LoVo (cell line): ENCODE results near the gene ABAT.

Experiments
- DNase-seq: peaks from one replicate; pipeline ENCODE4 v3.0.0-alpha.2; 2016; ENCODE audit warnings: low spot score

The ABAT gene

DNA sequence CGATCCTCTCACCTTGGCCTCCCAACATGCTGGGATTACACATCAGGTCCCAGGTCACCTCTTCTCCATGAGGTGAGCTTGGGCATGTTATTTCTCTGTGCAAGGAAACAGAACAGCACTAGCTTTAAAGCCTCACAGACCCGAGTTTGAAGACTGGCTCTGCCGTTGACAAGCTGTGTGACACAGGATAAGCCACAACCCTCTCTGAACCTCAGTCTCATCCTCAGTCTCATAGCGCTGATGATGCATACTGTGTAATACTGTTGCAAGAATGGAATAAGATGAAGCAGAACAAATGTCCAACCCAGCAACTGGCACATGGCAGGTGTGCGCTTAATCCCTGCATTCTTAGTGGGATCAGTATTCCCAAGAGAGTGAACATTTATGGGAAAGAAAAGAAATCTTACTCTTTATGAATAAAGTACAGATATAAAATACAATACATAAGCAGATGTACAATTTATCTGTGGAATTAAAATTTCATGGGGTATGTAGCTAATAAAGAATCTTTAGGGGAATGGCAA lies 43.5 kb downstream of the ABAT start:
- DNase-seq = no peak

- no peak for DNase-seq
Measured at GRCh38 chr16:8718851-8719680, 44.6 kb downstream of the ABAT start.

DNA sequence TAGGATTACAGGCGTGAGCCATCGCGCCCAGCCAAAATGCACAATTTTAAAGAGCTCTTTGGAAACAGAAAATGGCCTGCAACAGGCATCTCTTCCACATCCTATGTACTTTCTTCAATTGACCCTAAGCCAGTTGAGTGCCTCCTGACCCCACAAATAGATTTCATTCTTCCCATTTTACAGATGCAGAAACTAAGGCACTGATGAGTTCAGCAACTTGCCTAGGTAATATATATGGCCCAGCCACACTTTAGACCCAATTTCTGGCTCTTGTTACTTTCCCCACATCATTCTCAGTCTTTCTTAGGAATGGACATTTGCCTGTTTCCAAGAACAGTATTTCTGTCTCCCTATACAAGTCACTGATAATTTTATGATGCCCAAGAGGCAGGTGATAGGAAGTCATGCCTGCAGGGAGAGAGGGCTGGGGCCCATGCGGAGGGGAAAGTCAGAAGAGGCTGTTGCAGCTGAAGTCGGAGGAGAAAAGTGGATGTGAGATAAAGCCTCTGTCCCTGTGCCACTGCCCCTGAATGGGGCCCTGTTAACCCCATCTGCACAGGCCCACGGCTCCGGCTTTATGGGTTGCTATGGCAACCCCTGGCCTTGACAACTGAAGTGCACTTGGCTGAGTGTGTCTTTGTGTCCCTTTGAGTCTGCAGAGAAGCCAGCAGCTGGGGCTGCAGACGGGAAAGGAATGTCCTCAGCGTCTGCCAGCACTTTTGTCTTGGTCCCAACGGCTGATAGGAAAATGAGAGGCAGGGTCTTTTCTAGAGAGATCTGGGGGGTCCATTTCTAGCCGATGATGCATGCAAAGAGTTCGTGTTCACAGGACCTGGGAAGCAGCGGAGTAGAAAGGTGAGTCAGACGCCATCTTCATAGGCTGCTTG lies 45.9 kb downstream of the ABAT start:
- no peak for DNase-seq

DNA sequence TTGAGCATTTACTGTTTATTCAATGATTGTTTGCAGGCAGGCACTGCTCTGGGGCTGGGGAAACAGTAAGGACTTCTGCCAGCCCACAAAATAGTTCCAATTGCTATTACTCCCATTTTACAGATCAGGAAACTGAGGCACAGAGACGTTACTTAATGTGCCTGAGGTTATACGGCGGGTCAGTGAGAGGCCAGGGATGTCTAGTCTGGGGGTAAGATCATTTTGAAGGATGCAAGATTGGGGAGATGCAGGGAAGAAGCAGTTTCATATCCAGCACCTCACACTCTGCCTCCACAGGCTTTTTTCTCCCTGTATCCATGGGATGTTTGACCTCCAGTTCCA lies 46.5 kb downstream of the ABAT start:
- no peak for DNase-seq

- no peak for DNase-seq
Measured at GRCh38 chr16:8721336-8722024, 47.1 kb downstream of the ABAT start.

GRCh38 chr16:8722025-8722348 lies 47.6 kb downstream of the ABAT start:
- no peak for DNase-seq

DNA sequence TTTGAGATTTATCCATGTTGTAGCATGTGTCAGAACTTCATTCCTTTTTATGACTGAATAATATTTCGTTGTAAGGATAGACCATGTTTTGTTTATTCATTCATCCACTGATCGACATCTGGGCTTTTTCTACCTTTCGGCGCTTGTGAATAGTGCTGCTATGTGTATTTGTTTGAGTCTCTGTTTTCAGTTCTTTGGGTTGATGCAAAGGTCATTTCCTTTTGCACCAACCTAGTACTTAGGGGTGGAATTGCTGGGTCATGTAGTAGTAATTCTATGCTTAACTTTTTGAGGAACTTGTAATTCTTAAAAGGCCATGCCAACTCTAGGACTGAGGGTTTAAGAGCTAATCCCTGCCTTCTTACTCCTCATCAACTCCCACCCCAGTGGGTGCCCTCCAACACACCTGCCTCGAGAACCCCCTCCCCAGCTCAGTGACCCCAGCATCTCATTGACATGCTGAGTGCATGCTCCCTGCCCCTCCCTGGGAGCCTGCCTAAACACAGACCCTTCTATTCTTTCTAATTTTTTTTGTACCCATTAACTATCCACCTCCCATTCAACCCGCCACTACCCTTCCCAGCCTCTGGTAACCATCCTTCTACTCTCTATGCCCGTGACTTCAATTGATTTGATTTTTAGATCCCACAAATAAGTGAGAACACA lies 51.2 kb downstream of the ABAT start:
- DNase-seq = no peak

DNA sequence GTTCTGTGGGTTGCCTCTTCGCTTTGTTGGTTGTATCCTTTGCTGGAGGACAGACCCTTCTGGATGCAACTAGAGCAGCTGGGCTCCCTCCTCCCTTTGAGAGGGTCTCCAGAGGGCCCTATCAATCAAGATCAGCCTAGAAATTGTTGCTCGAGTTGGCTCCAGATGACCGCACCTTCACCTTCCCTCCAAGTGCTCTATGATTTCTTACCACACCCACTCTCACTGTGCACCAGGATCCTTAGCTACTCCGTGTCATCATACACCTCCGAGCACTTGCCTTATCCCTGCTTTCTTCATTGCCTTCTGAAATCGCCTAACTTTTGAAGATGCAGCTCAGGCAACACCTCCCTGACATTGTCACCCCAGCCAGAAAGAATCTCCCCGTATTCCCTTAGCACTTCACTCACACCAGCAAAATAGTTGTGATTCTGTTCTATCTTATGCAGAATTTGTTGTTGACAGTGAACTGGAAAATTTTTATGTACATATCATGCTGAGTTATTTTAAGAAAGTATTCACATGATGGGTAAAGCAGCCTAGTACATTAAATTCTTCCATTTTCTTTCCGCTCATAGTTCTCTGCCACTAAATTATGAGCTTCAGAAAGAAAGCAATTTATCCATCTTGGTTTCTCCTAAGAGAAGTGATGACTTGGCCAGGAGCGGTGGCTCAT lies 52.9 kb downstream of the ABAT start:
- no peak for DNase-seq

GRCh38 chr16:8727857-8728618 lies 53.6 kb downstream of the ABAT start:
- DNase-seq = no peak

DNA sequence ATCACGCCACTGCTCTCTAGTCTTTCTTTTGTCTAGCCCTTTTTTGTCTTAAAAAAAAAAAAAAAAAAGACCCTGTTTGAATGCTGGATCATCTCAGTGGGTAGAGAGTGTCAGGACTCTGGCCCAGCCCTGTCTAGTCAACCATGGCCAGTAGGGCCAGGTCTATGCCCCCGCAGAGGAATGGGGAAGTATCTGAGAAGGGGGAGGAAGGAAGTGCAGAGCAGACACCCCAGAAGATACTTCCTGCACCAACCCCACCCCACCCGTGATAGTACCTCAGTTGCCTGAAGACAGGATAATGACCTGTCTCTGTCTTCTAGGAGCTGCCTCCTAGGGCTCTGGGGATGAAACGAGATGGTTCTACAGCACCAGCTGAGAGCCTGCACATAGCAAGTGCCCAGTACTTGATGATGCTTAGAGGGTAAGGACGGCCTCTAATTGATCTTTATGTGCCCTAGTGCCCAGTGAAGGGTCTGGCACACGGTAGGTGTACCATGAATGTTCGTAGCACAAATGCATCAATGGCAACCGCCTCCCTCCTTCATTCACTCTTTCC lies 55.4 kb downstream of the ABAT start:
- DNase-seq = no peak

DNA sequence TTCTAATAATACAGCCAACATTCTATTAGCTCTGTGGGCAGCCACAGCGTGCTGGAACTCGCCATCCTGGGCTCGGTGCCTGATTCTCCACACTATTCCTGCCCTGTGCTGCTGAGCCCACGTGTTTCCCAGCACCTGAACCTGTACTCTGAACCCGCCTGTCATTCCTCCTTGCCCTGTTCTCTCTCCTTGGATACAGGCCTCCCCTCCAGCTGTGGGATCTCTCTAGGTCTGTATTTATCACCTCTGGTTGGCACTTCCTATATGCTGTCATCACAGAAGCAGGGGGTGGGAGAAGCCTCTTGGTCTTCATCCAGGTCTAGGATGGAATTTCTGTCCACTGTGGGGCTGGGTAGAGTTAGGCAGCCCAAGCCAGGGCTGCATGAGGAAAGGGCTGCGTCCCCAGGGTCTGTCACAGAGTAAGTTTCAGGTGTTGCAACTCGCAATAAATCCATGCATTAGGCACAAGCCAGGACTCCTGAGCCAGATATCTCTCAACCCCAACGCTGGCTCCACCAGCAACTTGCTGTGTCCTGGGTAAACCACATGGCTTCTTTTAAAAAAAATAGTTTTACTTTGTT lies 56.0 kb downstream of the ABAT start:
- no peak for DNase-seq

GRCh38 chr16:8733849-8734540 lies 59.6 kb downstream of the ABAT start:
- no peak for DNase-seq

- DNase-seq = no peak
Measured at GRCh38 chr16:8735574-8735973, 61.2 kb downstream of the ABAT start.

GRCh38 chr16:8736123-8736668 lies 61.8 kb downstream of the ABAT start:
- DNase-seq = no peak

GRCh38 chr16:8739151-8739550 lies 64.7 kb downstream of the ABAT start:
- DNase-seq = no peak

DNA sequence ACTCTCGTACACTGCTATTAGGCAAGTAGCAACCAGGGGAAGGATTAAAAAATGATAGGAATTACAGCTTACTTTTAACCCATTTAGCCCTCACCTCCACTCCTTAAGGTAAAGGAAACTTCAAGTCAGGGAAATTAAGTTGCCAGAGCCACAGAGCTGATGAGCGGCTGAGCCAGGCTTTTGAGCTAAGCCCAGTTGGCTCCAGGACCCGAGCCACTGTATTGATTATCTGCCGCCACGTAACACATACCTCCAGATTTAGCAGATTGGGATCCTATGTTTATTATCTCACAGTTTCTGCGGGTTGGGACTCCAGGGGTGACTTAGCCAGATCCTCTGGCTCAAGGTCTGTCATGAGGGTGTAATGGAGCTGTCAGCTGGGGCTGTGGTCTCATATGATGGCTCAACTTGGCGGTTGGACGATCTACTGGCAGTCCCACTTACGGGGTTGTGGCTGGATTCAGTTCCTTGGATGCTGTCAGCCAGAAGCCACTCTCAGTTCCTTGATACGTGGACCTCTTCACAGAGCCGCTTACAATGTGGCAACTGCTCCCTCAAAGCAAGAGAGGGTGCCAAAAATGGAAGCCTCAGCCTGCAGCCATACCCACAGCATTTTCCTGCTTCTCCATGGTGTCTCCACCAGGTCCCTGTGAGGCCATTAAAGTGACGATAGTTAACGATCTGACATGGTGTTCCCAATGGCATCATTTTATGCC lies 65.7 kb downstream of the ABAT start:
- DNase-seq = no peak

DNA sequence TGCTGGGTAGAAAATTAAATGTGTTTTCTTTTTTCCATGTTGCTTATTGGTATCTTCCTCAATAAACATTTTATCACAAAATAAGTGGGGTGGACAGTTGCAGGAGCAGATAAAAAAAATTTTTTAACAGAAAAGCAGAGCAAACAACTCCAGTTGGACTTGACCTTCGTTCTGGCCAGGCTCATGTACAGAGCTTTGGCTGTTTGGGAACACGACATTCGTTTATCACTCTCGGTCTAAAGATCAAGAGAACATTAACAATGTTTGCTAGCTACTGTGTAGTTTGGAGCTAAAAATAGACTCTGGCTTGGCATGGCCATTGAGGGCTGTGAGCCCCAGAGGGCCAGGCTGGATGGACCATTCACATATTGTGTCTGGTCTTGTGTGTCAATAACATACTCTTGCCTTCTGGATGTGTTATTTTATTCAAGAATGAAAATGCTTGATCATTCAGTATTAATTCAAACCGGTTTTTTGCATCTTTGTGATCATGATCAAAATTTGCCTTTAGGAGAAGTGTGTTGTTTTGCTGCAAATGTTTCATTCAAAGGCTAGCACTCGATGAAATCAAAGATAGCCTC lies 66.4 kb downstream of the ABAT start:
- DNase-seq = no peak

GRCh38 chr16:8741636-8742035 lies 67.2 kb downstream of the ABAT start:
- DNase-seq = no peak
